ENCODE measurements around the gene SNED1.

DNA sequence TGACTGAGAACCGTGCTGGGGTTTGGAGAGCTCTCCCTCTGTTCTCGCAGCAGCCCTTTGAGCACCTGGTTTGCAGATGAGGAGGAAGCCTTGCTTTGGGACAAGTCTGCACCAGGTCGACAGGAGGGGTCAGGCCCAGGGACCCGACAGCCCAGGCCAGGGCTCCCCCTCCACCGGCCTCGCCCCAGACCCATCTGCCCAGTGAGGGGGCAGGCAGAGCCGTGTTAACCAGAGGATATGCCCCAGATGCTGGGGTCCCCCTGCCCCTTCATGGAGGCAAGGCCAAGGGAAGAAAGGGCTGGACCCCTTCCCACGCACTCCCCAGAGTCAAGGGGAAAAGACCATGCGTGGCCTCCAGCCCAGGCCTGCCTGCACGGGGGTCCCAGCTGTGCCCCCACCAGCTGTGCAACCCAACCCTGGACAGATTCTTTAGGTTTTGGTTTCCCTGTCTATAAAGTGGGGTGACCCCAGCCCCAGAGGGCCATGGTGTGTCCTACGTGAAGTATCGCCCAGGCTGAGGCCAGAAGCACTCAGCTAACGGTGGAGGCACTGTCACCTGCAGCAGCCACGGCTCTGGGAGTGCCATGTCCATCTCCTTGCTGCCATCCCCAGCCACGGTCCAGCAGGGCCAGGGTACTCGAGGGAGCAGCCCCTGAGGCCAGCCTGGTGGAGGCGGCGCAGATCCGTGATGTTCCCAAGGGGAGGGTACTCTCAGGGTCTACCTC is 4.8 kb upstream of the SNED1 start:
- TF ChIP-seq, protein P1, sequence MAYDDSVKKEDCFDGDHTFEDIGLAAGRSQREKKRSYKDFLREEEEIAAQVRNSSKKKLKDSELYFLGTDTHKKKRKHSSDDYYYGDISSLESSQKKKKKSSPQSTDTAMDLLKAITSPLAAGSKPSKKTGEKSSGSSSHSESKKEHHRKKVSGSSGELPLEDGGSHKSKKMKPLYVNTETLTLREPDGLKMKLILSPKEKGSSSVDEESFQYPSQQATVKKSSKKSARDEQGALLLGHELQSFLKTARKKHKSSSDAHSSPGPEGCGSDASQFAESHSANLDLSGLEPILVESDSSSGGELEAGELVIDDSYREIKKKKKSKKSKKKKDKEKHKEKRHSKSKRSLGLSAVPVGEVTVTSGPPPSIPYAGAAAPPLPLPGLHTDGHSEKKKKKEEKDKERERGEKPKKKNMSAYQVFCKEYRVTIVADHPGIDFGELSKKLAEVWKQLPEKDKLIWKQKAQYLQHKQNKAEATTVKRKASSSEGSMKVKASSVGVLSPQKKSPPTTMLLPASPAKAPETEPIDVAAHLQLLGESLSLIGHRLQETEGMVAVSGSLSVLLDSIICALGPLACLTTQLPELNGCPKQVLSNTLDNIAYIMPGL (CRISPR knock-in tag; IDR thresholded peaks at IDR 0.05; ENCODE audit: borderline replicate concordance), result no peak
- no peak for TF ChIP-seq POLR2A (IDR thresholded peaks at IDR 0.05; ENCODE audit: low read length)
- TF ChIP-seq, protein P2, sequence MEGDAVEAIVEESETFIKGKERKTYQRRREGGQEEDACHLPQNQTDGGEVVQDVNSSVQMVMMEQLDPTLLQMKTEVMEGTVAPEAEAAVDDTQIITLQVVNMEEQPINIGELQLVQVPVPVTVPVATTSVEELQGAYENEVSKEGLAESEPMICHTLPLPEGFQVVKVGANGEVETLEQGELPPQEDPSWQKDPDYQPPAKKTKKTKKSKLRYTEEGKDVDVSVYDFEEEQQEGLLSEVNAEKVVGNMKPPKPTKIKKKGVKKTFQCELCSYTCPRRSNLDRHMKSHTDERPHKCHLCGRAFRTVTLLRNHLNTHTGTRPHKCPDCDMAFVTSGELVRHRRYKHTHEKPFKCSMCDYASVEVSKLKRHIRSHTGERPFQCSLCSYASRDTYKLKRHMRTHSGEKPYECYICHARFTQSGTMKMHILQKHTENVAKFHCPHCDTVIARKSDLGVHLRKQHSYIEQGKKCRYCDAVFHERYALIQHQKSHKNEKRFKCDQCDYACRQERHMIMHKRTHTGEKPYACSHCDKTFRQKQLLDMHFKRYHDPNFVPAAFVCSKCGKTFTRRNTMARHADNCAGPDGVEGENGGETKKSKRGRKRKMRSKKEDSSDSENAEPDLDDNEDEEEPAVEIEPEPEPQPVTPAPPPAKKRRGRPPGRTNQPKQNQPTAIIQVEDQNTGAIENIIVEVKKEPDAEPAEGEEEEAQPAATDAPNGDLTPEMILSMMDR (IDR thresholded peaks at IDR 0.05), result no peak
